ENCODE data around the gene SMCO2.

The SMCO2 gene

DNA sequence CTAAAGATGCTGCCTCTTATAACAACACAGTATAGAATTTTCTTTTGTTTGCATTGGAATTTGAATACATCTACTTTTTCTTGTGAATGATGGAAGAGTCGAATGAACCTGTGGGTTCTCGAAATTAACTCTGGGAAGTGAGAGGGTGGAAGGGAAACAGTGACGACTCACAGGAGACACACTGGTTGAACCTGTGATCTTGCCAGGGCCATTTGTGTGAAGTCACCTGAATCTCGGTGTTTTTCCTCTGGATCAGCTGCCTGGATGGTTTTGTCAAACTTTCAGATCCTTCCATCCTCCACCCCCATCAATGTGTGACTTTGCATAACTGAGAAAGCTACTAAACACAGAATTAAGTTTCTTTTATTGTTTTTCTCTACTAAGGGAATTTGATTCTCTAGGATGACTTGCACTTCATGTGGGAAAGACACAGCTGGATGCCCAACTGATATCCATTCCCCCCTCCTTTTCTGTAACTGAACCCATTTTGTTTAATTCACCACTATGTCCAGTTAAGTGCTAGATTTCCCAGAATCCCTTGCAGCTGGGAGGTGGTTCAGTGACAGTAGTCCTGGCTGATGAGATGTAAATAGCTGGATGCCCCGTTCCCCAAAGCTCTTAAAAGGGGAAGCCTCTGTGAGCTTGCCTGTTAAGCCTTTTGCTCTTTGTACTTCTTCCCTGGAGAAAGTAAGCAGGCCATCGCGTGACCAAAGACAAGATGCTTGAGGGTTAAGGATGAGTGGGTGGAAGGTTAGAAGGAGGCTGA, 83.8 kb downstream of the SMCO2 start:
- ChIA-PET POLR2A (no interaction called here), CTCF (interaction anchor here (0.8 to 2.6 kb wide), 4 partner anchors 9 to 95 kb away, joined by 3 to 11 read pairs (median 4); no protein-coding TSS in a partner anchor)
- no peak for DNase-seq (ENCODE audit: extremely low spot score)
- TF ChIP-seq CTCF (IDR thresholded peaks at IDR 0.05; ENCODE audit: control extremely low read depth, extremely low read depth, low read depth, missing control alignments), result no peak

DNA sequence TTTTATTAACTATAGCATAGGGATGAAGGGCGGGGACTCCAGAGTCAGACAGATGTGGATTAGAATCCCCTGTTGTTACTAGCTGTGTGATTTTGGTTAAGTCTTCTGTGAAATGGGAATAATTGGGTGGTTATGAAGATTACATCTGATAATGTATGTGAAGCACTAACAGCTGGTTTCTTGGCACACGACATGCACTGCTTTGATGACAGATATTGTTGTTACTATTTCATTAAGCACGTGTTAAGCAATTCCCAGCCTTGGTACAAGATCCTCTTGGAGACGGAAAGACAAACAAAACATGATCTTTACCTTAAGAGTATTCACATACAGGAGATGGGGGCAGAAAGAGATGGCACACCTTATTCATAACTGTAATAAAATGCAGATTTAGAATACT, 85.4 kb downstream of the SMCO2 start:
- no peak for DNase-seq (ENCODE audit: extremely low spot score)
- ChIA-PET CTCF (interaction anchor here (0.7 to 2.6 kb wide), 7 partner anchors 8 to 96 kb away, joined by 3 to 11 read pairs (median 3); no protein-coding TSS in a partner anchor), POLR2A (no interaction called here)
- TF ChIP-seq CTCF (IDR thresholded peaks at IDR 0.05; ENCODE audit: control extremely low read depth, extremely low read depth, low read depth, missing control alignments), result no peak

DNA sequence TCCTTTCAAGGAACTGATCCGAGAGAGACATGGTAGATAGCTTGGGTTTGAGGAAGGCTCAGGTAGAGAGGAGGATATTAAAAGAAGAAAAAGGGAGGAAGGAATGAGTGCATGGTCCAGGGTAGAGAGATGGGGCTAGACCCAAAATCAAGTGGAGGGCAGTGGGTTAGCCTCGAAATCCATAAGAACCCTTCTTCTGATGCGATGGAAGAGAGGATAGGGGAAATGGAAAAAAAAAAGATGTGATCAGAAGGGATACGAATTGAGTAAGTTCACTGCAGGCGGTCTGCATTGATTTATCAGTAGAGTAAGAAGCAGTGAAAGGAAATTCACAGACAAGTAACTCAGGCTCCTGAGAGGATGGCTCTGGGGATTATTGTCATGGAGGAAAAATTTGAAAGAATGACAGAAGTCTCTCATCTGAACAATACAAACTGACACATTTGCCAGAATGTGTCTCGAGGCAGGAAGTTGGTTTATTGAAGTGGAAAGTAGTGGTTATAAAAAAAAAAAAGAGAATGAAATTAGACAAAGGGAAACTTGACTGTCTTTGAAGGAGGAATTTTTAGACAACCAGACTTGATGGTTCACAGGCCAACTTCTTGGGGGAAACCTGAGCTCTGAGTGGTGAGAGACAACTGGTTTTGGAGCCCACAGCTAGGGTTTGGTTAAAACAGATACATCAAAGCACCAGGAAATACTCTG, 87.7 kb downstream of the SMCO2 start:
- TF ChIP-seq CTCF (IDR thresholded peaks at IDR 0.05; ENCODE audit: control extremely low read depth, extremely low read depth, low read depth, missing control alignments), result no peak
- peak; percentile 45 for DNase-seq (ENCODE audit: extremely low spot score)
- POLR2A ChIA-PET, result interaction anchor here (2.0 kb wide), 1 partner anchor 10 kb away, joined by 8 read pairs; the partner anchor contains the start of gene PPFIBP1
- CTCF ChIA-PET, result interaction anchor here (2.4 to 2.5 kb wide), 2 partner anchors 10 to 18 kb away, joined by 6 to 8 read pairs; partner anchors contain the start of gene PPFIBP1

DNA sequence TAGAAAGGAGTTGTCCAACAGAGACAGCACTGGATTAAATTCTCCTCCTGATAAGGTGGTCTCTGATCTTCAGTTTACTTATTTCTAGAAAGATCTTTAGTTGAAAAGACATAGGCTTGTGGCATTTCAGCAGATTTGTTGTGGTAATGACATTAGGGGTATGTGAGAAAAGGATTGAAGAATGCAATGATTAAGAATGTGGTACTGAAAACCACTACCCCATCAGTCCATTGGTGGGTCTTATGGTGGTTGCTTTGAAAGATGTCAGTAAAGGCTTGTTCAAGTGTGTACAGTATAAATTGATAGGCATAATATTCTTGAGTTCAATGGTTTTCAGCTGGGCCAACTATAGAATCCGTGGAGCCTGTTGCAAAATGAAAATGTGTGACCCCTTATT, 88.2 kb downstream of the SMCO2 start:
- POLR2A ChIA-PET, result interaction anchor here (2.0 kb wide), 1 partner anchor 11 kb away, joined by 8 read pairs; the partner anchor contains the start of gene PPFIBP1
- TF ChIP-seq CTCF (IDR thresholded peaks at IDR 0.05; ENCODE audit: control extremely low read depth, extremely low read depth, low read depth, missing control alignments), result no peak
- CTCF ChIA-PET, result interaction anchor here (1.1 to 2.5 kb wide), 3 partner anchors 11 to 100 kb away, joined by 3 to 8 read pairs (median 6); partner anchors contain the start of gene PPFIBP1
- DNase-seq (ENCODE audit: extremely low spot score), result no peak

- ChIA-PET CTCF (interaction anchor here (1.1 to 2.6 kb wide), 4 partner anchors 9 to 101 kb away, joined by 3 to 11 read pairs (median 6); partner anchors contain the start of gene PPFIBP1), POLR2A (interaction anchor here (2.0 kb wide), 1 partner anchor 12 kb away, joined by 8 read pairs; the partner anchor contains the start of gene PPFIBP1)
- no peak for DNase-seq (ENCODE audit: extremely low spot score)
- no peak for TF ChIP-seq CTCF (IDR thresholded peaks at IDR 0.05; ENCODE audit: control extremely low read depth, extremely low read depth, low read depth, missing control alignments)
These were observed 88.8 kb downstream of the SMCO2 start for GRCh38 chr12:27535318-27535717.

Data from GM10248 (cell line).